Glutamatergic neuron (in vitro differentiated cells): Measurements from ENCODE around the gene CLDN5. TPM values are rescaled to one million over a fixed set of nuclear protein-coding genes. Genes with fewer than 3 reads are reported as not detected.

ENCODE experiments used
- DNase-seq: peaks from one replicate; pipeline ENCODE4 v3.0.0; 2022
- H3K27ac Mint-ChIP-seq: one replicate; pipeline ENCODE4 v1.8.0; 2020; ENCODE audit warnings: mild to moderate bottlenecking, mixed read lengths, inconsistent platforms; ENCODE audit not compliant: unreplicated experiment
- H3K27me3 Mint-ChIP-seq: one replicate; pipeline ENCODE4 v1.8.0; 2020; ENCODE audit warnings: mild to moderate bottlenecking, moderate library complexity, mixed read lengths, inconsistent platforms; ENCODE audit not compliant: unreplicated experiment
- H3K36me3 Mint-ChIP-seq: one replicate; pipeline ENCODE4 v1.8.0; 2020; ENCODE audit warnings: mild to moderate bottlenecking, mixed read lengths, inconsistent platforms; ENCODE audit not compliant: unreplicated experiment
- H3K4me1 Mint-ChIP-seq: one replicate; pipeline ENCODE4 v1.8.0; 2020; ENCODE audit warnings: mild to moderate bottlenecking, low read depth, mixed read lengths, inconsistent platforms; ENCODE audit not compliant: unreplicated experiment
- H3K4me3 Mint-ChIP-seq: one replicate; pipeline ENCODE4 v1.8.0; 2020; ENCODE audit warnings: mild to moderate bottlenecking, mixed read lengths, inconsistent platforms; ENCODE audit not compliant: unreplicated experiment
- H3K9me3 Mint-ChIP-seq: one replicate; pipeline ENCODE4 v1.8.0; 2020; ENCODE audit warnings: mild to moderate bottlenecking, moderate library complexity, mixed read lengths, inconsistent platforms; ENCODE audit not compliant: unreplicated experiment
- total RNA-seq: library from RNA; stranded (reverse); fragmentation: NEBNext Ultra II Directional; extraction: Animal tissue kit (Norgen Biotek cat#: 25700); gene quantifications from one replicate; pipeline ENCODE4 v1.2.1, GENCODE V29; 2021; ENCODE audit not compliant: unreplicated experiment
- TF ChIP-seq, protein P1 (sequence below): fragments of 200-600 bp; sonication (generic); IDR thresholded peaks from one replicate; pipeline ENCODE4 v1.5.0; 2021; ENCODE audit not compliant: partially characterized antibody, unreplicated experiment

Gene CLDN5
- total RNA-seq, 1 donor from 2014 or later = 7.4 TPM

DNA sequence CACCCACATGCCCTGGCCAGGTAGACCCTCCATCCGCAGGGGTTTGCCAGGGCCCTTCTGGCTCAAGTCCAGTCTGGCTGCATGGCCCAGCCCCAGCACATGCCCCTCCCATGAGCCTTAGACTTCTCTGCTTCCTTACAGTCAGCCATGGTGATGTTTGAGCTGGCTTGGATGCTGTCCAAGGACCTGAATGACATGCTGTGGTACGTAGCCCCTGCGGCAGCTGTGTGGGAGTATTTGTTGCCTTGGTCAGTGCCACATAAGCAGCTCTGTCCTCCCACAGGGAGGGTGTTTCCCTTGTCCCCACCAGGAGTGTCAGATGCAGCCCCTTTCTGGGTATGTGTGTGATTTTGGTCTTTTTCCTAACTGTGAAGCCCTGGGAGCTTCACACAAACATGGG lies 27.0 kb downstream of the CLDN5 start:
- peaks cover 6% of the 10 kb centered on the region for H3K27me3 Mint-ChIP-seq
- no peaks in the 10 kb centered on the region for H3K4me1 Mint-ChIP-seq
- H3K9me3 Mint-ChIP-seq = peaks cover 2% of the 10 kb centered on the region
- TF ChIP-seq, protein P1, sequence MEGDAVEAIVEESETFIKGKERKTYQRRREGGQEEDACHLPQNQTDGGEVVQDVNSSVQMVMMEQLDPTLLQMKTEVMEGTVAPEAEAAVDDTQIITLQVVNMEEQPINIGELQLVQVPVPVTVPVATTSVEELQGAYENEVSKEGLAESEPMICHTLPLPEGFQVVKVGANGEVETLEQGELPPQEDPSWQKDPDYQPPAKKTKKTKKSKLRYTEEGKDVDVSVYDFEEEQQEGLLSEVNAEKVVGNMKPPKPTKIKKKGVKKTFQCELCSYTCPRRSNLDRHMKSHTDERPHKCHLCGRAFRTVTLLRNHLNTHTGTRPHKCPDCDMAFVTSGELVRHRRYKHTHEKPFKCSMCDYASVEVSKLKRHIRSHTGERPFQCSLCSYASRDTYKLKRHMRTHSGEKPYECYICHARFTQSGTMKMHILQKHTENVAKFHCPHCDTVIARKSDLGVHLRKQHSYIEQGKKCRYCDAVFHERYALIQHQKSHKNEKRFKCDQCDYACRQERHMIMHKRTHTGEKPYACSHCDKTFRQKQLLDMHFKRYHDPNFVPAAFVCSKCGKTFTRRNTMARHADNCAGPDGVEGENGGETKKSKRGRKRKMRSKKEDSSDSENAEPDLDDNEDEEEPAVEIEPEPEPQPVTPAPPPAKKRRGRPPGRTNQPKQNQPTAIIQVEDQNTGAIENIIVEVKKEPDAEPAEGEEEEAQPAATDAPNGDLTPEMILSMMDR = no peak
- DNase-seq = no peak
- H3K27ac Mint-ChIP-seq = no peak overlapping the region
- no peak overlapping the region for H3K4me3 Mint-ChIP-seq
- no peaks in the 10 kb centered on the region for H3K36me3 Mint-ChIP-seq

- H3K27me3 Mint-ChIP-seq = peaks cover 6% of the 10 kb centered on the region
- H3K9me3 Mint-ChIP-seq = peaks cover 2% of the 10 kb centered on the region
- H3K4me1 Mint-ChIP-seq = no peaks in the 10 kb centered on the region
- DNase-seq = no peak
- no peak overlapping the region for H3K4me3 Mint-ChIP-seq
- H3K36me3 Mint-ChIP-seq = no peaks in the 10 kb centered on the region
- TF ChIP-seq, protein P1 = no peak
- no peak overlapping the region for H3K27ac Mint-ChIP-seq
Observed at GRCh38 chr22:19496324-19496630, 27.9 kb downstream of the CLDN5 start.

DNA sequence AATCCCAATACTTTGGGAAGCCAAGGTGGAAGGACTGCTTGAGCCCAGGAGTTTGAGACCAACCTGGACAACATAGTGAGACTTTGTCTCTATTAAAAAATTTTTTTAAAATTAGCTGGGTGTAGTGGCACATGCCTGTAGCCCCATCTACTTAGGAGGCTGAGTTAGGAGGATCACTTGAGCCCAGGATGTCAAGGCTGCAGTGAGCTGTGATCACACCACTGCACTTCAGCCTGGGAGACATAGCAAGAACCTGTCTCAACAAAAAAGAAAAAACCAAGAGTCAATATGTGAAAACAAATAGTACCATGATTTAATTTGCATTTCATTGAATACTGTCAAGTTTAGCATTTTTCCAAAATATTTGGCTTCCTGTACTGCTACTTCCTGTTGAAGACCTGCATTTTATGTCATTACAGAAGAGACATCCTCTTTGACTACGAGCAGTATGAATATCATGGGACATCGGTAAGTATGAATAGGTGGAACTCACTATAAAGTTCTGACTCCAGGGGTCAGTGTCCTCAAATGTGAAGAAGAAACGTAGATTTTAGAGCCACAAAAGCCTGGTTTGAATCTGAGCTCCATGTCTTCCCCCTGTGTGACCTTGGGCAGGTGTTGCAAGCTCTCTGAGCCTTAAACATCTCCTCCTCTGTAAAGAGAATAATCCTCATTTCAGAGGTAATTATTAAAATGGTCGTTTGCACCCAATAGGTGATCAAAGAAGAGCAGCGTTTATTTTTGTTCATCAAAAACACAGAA lies 28.5 kb downstream of the CLDN5 start:
- Mint-ChIP-seq H3K9me3 (peaks cover 2% of the 10 kb centered on the region), H3K27ac (no peak overlapping the region), H3K36me3 (no peaks in the 10 kb centered on the region), H3K27me3 (peaks cover 6% of the 10 kb centered on the region), H3K4me1 (no peaks in the 10 kb centered on the region), H3K4me3 (no peak overlapping the region)
- DNase-seq = no peak
- TF ChIP-seq, protein P1 = no peak

GRCh38 chr22:19494676-19495173 lies 29.5 kb downstream of the CLDN5 start:
- TF ChIP-seq, protein P1 = no peak
- Mint-ChIP-seq H3K27ac (no peak overlapping the region), H3K36me3 (no peaks in the 10 kb centered on the region), H3K27me3 (peaks cover 2% of the 10 kb centered on the region), H3K9me3 (no peaks in the 10 kb centered on the region), H3K4me1 (no peaks in the 10 kb centered on the region), H3K4me3 (no peak overlapping the region)
- no peak for DNase-seq

DNA sequence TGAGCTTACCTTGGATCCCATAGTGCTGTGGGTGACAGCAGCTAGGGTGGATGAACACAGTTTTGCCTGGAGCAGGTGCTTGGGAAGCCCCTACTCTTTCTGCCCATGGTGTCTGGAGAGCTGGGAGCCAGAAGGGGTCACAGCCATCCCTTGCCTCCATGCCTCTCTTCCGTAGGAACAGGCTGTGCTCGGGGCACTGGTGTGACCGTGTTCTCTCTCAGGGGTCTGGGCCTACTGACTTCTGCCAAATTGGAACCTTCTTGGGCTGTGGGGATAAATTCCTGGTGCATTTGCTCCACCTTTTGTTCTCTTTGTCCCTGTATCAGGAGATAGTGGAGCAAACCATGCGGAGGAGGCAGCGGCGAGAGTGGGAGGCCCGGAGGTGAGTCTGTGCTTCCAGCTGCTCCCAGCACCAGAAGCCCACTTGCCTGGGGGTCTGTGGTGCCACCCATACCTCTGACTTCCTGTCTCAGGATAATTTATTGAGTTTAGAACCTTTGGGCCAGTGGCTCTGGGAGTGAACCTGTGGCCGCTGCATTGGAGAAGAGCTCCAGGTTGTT lies 30.1 kb downstream of the CLDN5 start:
- no peak overlapping the region for H3K27ac Mint-ChIP-seq
- no peaks in the 10 kb centered on the region for H3K4me1 Mint-ChIP-seq
- H3K4me3 Mint-ChIP-seq = no peak overlapping the region
- no peaks in the 10 kb centered on the region for H3K36me3 Mint-ChIP-seq
- H3K9me3 Mint-ChIP-seq = no peaks in the 10 kb centered on the region
- no peak for DNase-seq
- TF ChIP-seq, protein P1 = no peak
- H3K27me3 Mint-ChIP-seq = peaks cover 2% of the 10 kb centered on the region
